Measurements from ENCODE around the gene RAI14. TPM values are rescaled to one million over a fixed set of nuclear protein-coding genes. Genes with fewer than 3 reads are reported as not detected.

Gene RAI14
- total RNA-seq (2022; extraction: Qiagen RNA extraction) = 43.8 to 62.4 TPM (median 59.5 TPM) in 5 replicates

DNA sequence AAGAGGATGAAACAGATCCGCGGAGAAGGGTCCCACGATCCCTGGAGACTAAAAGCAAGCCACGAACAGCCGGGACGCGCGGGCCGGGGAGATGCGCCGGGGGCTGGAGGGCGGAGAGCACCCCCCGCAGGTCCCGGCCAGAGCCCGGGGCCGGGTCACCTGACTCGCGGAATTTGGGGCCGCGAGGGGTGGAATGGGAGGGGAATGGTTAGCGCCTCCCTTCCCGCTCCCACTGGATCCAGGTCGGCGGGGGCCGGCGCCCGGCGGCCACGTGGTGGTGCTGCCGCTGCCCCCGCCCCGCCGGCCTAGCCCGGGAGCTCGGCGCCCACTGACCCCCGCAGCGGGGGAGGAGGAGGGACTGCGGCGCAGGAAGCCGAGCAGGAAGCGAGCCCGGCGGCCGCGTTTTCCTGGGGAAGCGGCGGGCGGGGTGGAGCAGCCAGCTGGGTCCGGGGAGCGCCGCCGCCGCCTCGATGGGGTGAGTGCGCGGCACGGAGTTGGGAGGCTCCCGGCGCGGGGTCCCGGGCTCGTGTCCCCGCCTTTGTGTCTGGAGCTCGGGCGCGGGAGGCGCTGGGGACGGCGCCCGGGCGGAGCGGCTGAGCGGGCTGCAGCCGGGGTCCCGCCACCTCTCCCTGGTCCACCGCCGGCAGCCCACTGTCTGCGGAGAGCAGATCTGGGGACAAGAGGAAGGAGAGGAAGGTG lies at the start of gene RAI14:
Gene RAI14 (plus strand): TSS at position 328 of the 699 bp plus-strand sequence. CDS start 30,592 bp downstream, outside the sequence.

DNA sequence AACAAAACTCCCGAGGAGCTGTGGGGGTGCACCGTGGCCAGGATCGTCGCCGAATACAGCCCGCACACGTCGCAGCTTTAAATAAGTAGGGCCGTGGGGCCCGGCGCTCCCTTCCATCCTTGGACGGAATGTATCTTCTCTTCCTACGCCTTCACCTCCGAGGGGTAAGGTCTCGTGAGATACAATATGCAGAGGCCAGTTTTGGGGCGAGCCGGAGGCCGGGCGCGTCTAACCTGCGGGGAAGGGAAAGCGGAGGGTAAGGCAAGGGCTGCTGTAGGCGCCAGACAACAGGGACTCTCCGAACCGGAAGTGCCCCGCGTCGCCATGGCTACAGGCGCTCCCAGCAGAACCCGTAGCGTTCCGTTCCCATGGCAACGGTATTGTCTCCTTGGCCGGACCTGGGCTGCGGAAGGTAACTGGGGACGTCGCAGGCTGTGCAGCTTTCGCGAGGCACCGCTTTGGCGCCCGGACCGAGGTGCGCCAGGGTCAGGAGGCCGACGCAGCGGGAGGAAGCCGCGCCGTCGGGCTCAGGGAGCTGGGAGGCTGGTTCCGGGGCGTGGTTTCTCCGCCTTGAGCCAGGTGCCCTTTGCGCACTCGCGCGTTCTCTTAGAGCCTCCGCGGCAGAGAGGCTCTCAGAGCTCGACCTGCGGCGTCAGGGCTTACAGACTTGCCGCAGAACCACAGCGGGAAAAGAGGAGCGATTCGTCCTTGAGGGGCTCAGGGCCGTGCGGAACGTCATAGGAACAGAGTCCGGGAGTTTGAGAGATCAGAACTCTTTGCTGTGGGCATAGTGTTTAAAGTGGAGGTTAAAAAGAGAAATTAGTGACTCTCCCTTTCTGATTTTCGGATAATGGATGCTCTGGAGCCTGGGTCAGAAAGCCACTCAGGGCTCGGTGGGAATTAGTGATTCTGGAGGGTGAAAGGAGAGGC lies 182.9 kb downstream of the RAI14 start, which contains the start of gene TTC23L:
Gene TTC23L (plus strand): TSS at position 380 of the 930 bp plus-strand sequence. CDS start 1,508 bp downstream, outside the sequence.

Other genes starting within 250 kb of the RAI14 start
- 0.21 to 0.33 TPM in 2 of 5 replicates, not detected in the others for gene TTC23L, start 182.8 kb downstream of the RAI14 start, total RNA-seq (2022; extraction: Qiagen RNA extraction)

Measured in A549 treated with dexamethasone at 1 μM for 4 hours (cell line).